Body of pancreas (tissue), 4 donors: ENCODE data around the gene FOXD4L6.
"Not testable (repeated sequence)": the region's sequence is repeated elsewhere in the genome, so short reads cannot be mapped to it uniquely, and the experiment has no call there.

Experiments used
- CTCF ChIP-seq, 7 experiments: fragments of 450-650 bp in 4 of 7; fragments of 200-600 bp in 3 of 7; sonication (generic) in 3 of 7; IDR thresholded peaks; one replicate each; pipeline ENCODE4 v1.5.1; 2016 to 2019; ENCODE audit warnings: antibody characterized with exemption in 7 of 7
- POLR2A ChIP-seq, 3 donors: fragments of 450-650 bp; IDR thresholded peaks; one replicate each; pipeline ENCODE4 v1.6.1; 2016; ENCODE audit warnings: antibody characterized with exemption in 3 of 3, mild to moderate bottlenecking in 2 of 3

DNA sequence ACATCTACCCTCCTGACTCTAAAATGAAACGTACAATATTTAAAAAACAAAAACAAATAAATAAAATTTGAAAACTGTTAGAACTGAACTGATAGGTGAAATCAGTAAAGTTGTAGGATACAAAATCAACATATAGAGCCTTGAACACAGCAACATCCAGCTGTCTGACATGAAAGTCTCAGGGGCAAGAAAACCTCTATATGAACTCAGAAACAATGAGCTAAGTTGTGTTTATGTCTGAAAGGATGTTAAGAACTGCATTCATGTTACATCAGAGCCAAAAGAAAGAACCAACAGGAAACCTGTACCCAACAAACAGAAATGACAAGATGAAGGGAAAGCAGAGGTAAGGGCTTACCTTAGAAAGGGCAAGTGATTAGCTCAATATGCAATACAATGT lies 41.8 kb downstream of the FOXD4L6 start:
- TF ChIP-seq POLR2A, CTCF (IDR thresholded peaks at IDR 0.05): not testable (repeated sequence)
